ENCODE results near the gene ZBTB11. TPM values are rescaled to one million over a fixed set of nuclear protein-coding genes. Genes with fewer than 3 reads are reported as not detected.

Gene ZBTB11
- polyA plus RNA-seq, 1 of the 3 experiments (the other 2 are of a cell fraction): 4.9 TPM

DNA sequence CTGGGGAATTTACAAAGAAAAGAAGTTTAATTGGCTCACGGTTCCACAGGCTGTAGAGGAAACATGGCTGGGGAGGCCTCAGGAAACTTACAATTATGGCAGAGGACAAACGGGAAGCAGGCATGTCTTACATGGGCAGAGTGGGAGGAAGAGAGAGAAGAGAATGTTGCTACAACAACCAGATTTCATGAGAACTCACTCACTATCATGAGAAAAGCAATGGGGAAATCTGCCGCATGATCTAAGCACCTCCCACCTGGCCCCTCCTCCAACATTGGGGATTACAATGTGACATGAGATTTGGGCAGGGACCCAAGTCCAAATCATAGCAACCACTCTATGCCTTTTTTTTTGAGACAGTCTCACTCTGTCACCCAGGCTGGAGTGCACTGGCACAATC, 74.2 kb downstream of the ZBTB11 start:
- 90% methylated on average over 3 of the region's 3 CpGs for WGBS (ENCODE audit: low lambda C conversion rate)
- ChIA-PET POLR2A (no interaction called here), CTCF (no interaction called here)
- no peak overlapping the region for H3K4me3 ChIP-seq (ENCODE audit: low read depth in 2 of 2, low read length in 1 of 2)
- no peaks in the 10 kb centered on the region for H3K79me2 ChIP-seq (ENCODE audit: insufficient read depth)
- H4K20me1 ChIP-seq (ENCODE audit: insufficient read depth): no peaks in the 10 kb centered on the region
- TF ChIP-seq SIN3A (IDR thresholded peaks at IDR 0.05; ENCODE audit: borderline replicate concordance, low read depth, low read length) (no peak), FOSL2 (IDR thresholded peaks at IDR 0.05; ENCODE audit: borderline replicate concordance, low read depth) (no peak), JUND (IDR thresholded peaks at IDR 0.05) (no peak), MXI1 (IDR thresholded peaks at IDR 0.05; ENCODE audit: low read depth, low read length) (no peak), NFIC (IDR thresholded peaks at IDR 0.05; ENCODE audit: borderline replicate concordance) (no peak), EZH2phosphoT487 (IDR thresholded peaks at IDR 0.05; ENCODE audit: borderline replicate concordance, low read depth) (no peak), RXRA (IDR thresholded peaks at IDR 0.05; ENCODE audit: borderline replicate concordance, low read depth) (no peak), TEAD4 (IDR thresholded peaks at IDR 0.05; ENCODE audit: borderline replicate concordance, insufficient read depth) (no peak), RCOR1 (IDR thresholded peaks at IDR 0.05; ENCODE audit: low read length) (no peak), POLR2AphosphoS5 (IDR thresholded peaks at IDR 0.05; ENCODE audit: low read depth, low read length) (no peak), GATA2 (CRISPR knock-in tag; IDR thresholded peaks at IDR 0.05) (no peak), CHD2 (IDR thresholded peaks at IDR 0.05; ENCODE audit: low read length, partially characterized antibody) (no peak), TCF12 (IDR thresholded peaks at IDR 0.05) (no peak)
- TF ChIP-seq, protein P1, sequence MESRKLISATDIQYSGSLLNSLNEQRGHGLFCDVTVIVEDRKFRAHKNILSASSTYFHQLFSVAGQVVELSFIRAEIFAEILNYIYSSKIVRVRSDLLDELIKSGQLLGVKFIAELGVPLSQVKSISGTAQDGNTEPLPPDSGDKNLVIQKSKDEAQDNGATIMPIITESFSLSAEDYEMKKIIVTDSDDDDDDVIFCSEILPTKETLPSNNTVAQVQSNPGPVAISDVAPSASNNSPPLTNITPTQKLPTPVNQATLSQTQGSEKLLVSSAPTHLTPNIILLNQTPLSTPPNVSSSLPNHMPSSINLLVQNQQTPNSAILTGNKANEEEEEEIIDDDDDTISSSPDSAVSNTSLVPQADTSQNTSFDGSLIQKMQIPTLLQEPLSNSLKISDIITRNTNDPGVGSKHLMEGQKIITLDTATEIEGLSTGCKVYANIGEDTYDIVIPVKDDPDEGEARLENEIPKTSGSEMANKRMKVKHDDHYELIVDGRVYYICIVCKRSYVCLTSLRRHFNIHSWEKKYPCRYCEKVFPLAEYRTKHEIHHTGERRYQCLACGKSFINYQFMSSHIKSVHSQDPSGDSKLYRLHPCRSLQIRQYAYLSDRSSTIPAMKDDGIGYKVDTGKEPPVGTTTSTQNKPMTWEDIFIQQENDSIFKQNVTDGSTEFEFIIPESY (IDR thresholded peaks at IDR 0.05; ENCODE audit: borderline replicate concordance, low read depth): no peak
- TF ChIP-seq, protein P2, sequence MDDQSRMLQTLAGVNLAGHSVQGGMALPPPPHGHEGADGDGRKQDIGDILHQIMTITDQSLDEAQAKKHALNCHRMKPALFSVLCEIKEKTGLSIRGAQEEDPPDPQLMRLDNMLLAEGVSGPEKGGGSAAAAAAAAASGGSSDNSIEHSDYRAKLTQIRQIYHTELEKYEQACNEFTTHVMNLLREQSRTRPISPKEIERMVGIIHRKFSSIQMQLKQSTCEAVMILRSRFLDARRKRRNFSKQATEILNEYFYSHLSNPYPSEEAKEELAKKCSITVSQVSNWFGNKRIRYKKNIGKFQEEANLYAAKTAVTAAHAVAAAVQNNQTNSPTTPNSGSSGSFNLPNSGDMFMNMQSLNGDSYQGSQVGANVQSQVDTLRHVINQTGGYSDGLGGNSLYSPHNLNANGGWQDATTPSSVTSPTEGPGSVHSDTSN (IDR thresholded peaks at IDR 0.05): no peak
- TF ChIP-seq, protein P3, sequence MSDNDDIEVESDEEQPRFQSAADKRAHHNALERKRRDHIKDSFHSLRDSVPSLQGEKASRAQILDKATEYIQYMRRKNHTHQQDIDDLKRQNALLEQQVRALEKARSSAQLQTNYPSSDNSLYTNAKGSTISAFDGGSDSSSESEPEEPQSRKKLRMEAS (IDR thresholded peaks at IDR 0.05; ENCODE audit: low read depth): no peak
- no peak overlapping the region for H2AFZ ChIP-seq (ENCODE audit: low read depth)
- H3F3A ChIP-seq (replicated peaks; ENCODE audit: insufficient read depth): peaks cover 11% of the 10 kb centered on the region
- H3K4me2 ChIP-seq: no peak overlapping the region
- DNase-seq: no peak
- H3K9me3 ChIP-seq: no peaks in the 10 kb centered on the region
- no peaks in the 10 kb centered on the region for H3K27me3 ChIP-seq (ENCODE audit: insufficient read depth)
- H3K9me2 ChIP-seq: no peaks in the 10 kb centered on the region
- H3K9ac ChIP-seq: no peak overlapping the region
- H3K27ac ChIP-seq (ENCODE audit: low read depth in 2 of 2, low read length in 1 of 2): no peak overlapping the region
- H3K36me3 ChIP-seq (replicated peaks in 1 of 2; ENCODE audit: control insufficient read depth in 1 of 2, insufficient read depth in 2 of 2, low read length in 1 of 2): peaks cover 0 to 9% of the 10 kb centered on the region in 2 experiments
- H3K4me1 ChIP-seq (ENCODE audit: control insufficient read depth in 1 of 2, insufficient read depth in 2 of 2, low read depth in 1 of 2, low read length in 1 of 2): no peaks in the 10 kb centered on the region

Small RNA genes lying within 50 kb of the gene (small RNA-seq; reads per million reads assigned to genes)
- 0 reads per million in 7 experiments for gene RF00019
- gene RNU6-1256P: 0 reads per million in 7 experiments
- gene RNY1P12: 0 reads per million in 7 experiments

Other genes starting within 250 kb of the ZBTB11 start
- gene SENP7, start 163.9 kb downstream of the ZBTB11 start, polyA plus RNA-seq (2012; rRNA removed): 2.7 and 4.5 TPM in 2 replicates
- 13.7 and 16.1 TPM in 2 replicates for gene TRMT10C, start 115.3 kb downstream of the ZBTB11 start, polyA plus RNA-seq (2012; rRNA removed)
- gene PCNP, start 103.0 kb downstream of the ZBTB11 start, polyA plus RNA-seq (2012; rRNA removed): 45.3 and 45.8 TPM in 2 replicates
- 1,143 and 1,159 TPM in 2 replicates for gene RPL24, start 9.6 kb upstream of the ZBTB11 start, polyA plus RNA-seq (2012; rRNA removed)
- gene CEP97, start 47.5 kb upstream of the ZBTB11 start, polyA plus RNA-seq (2012; rRNA removed): 1.3 and 1.5 TPM in 2 replicates
- 21.3 and 25.1 TPM in 2 replicates for gene NXPE3, start 102.1 kb upstream of the ZBTB11 start, polyA plus RNA-seq (2012; rRNA removed)
- gene NFKBIZ, start 172.4 kb upstream of the ZBTB11 start, polyA plus RNA-seq (2012; rRNA removed): 59.9 and 70.9 TPM in 2 replicates